Activated CD4-positive, CD25-positive, alpha-beta regulatory T cell treated with anti-CD3 and anti-CD28 coated beads, Interleukin-2, amount 50 U/mL, for 16 hours (primary cell): ENCODE data around the gene TNF.
"Not testable (repeated sequence)": the region's sequence is repeated elsewhere in the genome, so short reads cannot be mapped to it uniquely, and the experiment has no call there.

Experiments
- DNase-seq: peaks from one replicate; pipeline ENCODE4 v3.0.0-alpha.2; 2020; ENCODE audit warnings: low read depth, low spot score

The TNF gene

GRCh38 chr6:31587791-31588777 is 12.7 kb downstream of the TNF start:
- DNase-seq = no peak

- no peak for DNase-seq
Measured at GRCh38 chr6:31588871-31589650, 13.7 kb downstream of the TNF start.

GRCh38 chr6:31590691-31591090 is 15.3 kb downstream of the TNF start:
- DNase-seq = not testable (repeated sequence)

- no peak for DNase-seq
Measured at GRCh38 chr6:31592396-31592771, 17.0 kb downstream of the TNF start.

- DNase-seq = no peak
Measured at GRCh38 chr6:31597006-31597405, 21.6 kb downstream of the TNF start.

GRCh38 chr6:31607317-31607716 is 32.0 kb downstream of the TNF start:
- no peak for DNase-seq

GRCh38 chr6:31609519-31610406 is 34.4 kb downstream of the TNF start:
- no peak for DNase-seq

GRCh38 chr6:31610968-31611367 is 35.6 kb downstream of the TNF start:
- DNase-seq = no peak

- no peak for DNase-seq
Measured at GRCh38 chr6:31614075-31614619, 38.8 kb downstream of the TNF start.

GRCh38 chr6:31614684-31615578 is 39.6 kb downstream of the TNF start, which contains the start of gene AIF1:
TSS of gene AIF1 (plus strand) at chr6:31615234. CDS start at chr6:31615330, 96 bp downstream.
- DNase-seq = no peak

- DNase-seq = no peak
Measured at GRCh38 chr6:31615748-31616147, 40.4 kb downstream of the TNF start.

GRCh38 chr6:31617010-31617409 is 41.6 kb downstream of the TNF start:
- DNase-seq = no peak

- peak; percentile 89 for DNase-seq
Measured at GRCh38 chr6:31619805-31620585, 44.6 kb downstream of the TNF start.

- no peak for DNase-seq
Measured at GRCh38 chr6:31620586-31621319, 45.4 kb downstream of the TNF start, which contains the start of gene PRRC2A. TSS of gene PRRC2A (plus strand) at chr6:31620715. CDS start at chr6:31622790, 2,075 bp downstream.

- no peak for DNase-seq
Measured at GRCh38 chr6:31621320-31621939, 46.1 kb downstream of the TNF start.

GRCh38 chr6:31621991-31622390 is 46.6 kb downstream of the TNF start:
- DNase-seq = no peak

GRCh38 chr6:31622684-31623091 is 47.3 kb downstream of the TNF start:
- DNase-seq = no peak

GRCh38 chr6:31624070-31624469 is 48.7 kb downstream of the TNF start:
- DNase-seq = no peak
